Measurements from ENCODE around the gene BCL7B. TPM values are rescaled to one million over a fixed set of nuclear protein-coding genes. Genes with fewer than 3 reads are reported as not detected.
"Not testable (repeated sequence)": the region's sequence is repeated elsewhere in the genome, so short reads cannot be mapped to it uniquely, and the experiment has no call there.

The BCL7B gene
- total and polyA plus RNA-seq, 10 donors, result 40.1 to 79.2 (median 58.2) TPM

DNA sequence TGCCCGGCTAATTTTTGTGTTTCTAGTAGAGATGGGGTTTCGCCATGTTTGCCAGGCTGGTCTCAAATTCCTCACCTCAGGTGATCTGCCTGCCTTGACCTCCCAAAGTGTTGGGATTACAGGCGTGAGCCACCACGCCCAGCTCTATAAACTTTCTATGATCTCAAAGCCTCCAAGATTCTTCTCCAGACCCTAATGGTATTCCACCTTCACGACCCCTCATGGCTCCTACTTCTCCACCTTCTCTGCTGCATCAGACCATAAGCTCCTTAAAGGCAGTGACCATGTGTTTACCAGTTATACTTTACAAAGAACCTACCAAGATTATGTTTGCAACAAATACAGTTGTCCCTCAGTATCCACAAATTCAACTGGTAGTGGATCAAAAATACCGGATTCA is 25.3 kb downstream of the BCL7B start:
- intact Hi-C loops (cut with DNase I; ENCODE audit: low total_unique reads), result no loop called here

DNA sequence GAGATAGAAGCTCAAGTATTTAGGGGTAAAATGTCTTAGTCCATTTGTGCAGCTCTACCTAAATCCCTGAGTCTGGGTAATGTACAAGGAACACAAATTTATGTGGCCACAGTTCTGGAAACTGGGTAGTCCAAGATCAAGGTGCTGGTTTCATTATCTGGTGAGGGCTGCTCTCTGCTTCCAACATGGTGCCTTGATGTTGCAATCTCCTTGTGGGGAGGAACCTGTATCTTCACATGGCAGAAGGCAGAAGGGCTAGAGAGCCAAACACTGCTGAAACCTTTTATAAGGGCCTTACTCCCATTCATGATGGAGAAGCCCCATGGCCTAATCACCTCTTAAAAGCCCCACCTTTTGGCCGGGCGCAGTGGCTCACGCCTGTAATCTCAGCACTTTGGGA is 26.7 kb downstream of the BCL7B start:
- H3K36me3 ChIP-seq, result peaks cover 0 to 40% (median 7%) of the 10 kb centered on the region in 6 donors
- no peak for TF ChIP-seq POLR2AphosphoS5 (IDR thresholded peaks at IDR 0.05)
- TF ChIP-seq, protein P1, sequence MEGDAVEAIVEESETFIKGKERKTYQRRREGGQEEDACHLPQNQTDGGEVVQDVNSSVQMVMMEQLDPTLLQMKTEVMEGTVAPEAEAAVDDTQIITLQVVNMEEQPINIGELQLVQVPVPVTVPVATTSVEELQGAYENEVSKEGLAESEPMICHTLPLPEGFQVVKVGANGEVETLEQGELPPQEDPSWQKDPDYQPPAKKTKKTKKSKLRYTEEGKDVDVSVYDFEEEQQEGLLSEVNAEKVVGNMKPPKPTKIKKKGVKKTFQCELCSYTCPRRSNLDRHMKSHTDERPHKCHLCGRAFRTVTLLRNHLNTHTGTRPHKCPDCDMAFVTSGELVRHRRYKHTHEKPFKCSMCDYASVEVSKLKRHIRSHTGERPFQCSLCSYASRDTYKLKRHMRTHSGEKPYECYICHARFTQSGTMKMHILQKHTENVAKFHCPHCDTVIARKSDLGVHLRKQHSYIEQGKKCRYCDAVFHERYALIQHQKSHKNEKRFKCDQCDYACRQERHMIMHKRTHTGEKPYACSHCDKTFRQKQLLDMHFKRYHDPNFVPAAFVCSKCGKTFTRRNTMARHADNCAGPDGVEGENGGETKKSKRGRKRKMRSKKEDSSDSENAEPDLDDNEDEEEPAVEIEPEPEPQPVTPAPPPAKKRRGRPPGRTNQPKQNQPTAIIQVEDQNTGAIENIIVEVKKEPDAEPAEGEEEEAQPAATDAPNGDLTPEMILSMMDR (IDR thresholded peaks at IDR 0.05 in 8 of 11, conservative IDR thresholded peaks at IDR 0.05 in 3 of 11), result no peak
- TF ChIP-seq POLR2A (IDR thresholded peaks at IDR 0.05), result no peak
- peaks cover 10 to 22% (median 19%) of the 10 kb centered on the region in 6 donors for H3K4me1 ChIP-seq
- no peaks in the 10 kb centered on the region for H3K9me3 ChIP-seq
- no peak for DNase-seq
- no peaks in the 10 kb centered on the region for H3K27me3 ChIP-seq (replicated peaks in 1 of 7)
- intact Hi-C loops (cut with DNase I; ENCODE audit: low total_unique reads), result no loop called here
- no peak overlapping the region for H3K27ac ChIP-seq
- H3K4me3 ChIP-seq, result no peak overlapping the region
- 94 to 100% (median 99%) methylated on average over 3 of the region's 3 CpGs for WGBS, 5 donors

More for the DNA sequence above, 25.3 kb downstream of the BCL7B start:
- no peak for DNase-seq
- Histone ChIP-seq H3K27me3 (replicated peaks in 1 of 7) (no peaks in the 10 kb centered on the region), H3K9me3 (no peaks in the 10 kb centered on the region), H3K4me1 (peaks cover 2 to 8% (median 6%) of the 10 kb centered on the region in 6 donors), H3K36me3 (peaks cover 7 to 55% (median 21%) of the 10 kb centered on the region in 6 donors), H3K4me3 (no peak overlapping the region), H3K27ac (no peak overlapping the region)
- TF ChIP-seq POLR2A (IDR thresholded peaks at IDR 0.05), result no peak
- TF ChIP-seq, protein P1 (IDR thresholded peaks at IDR 0.05 in 8 of 11, conservative IDR thresholded peaks at IDR 0.05 in 3 of 11), result no peak
- no peak for TF ChIP-seq POLR2AphosphoS5 (IDR thresholded peaks at IDR 0.05)
- 95 to 97% (median 97%) methylated on average over 6 of the region's 6 CpGs for WGBS, 5 donors

GRCh38 chr7:73526896-73527821 is 30.3 kb downstream of the BCL7B start:
- WGBS, 5 donors, result 50 to 58% (median 53%) methylated on average over 7 to 8 of the region's 8 CpGs
- no peak overlapping the region for H3K4me3 ChIP-seq
- intact Hi-C loops (cut with DNase I; ENCODE audit: low total_unique reads), result no loop called here
- H3K27ac ChIP-seq, result peak overlapping the region; percentile 0 to 81 (median 64)
- peaks cover 17 to 53% (median 42%) of the 10 kb centered on the region in 6 donors for H3K4me1 ChIP-seq
- peak; percentile 28 for DNase-seq
- TF ChIP-seq POLR2AphosphoS5 (IDR thresholded peaks at IDR 0.05) (no peak), POLR2A (IDR thresholded peaks at IDR 0.05) (no peak)
- TF ChIP-seq, protein P1 (IDR thresholded peaks at IDR 0.05 in 8 of 11, conservative IDR thresholded peaks at IDR 0.05 in 3 of 11), result no peak
- no peaks in the 10 kb centered on the region for H3K9me3 ChIP-seq
- H3K27me3 ChIP-seq (replicated peaks in 1 of 7), result no peaks in the 10 kb centered on the region
- peaks cover 0 to 6% (median 0%) of the 10 kb centered on the region in 6 donors for H3K36me3 ChIP-seq

- Histone ChIP-seq H3K27ac (peak overlapping the region in 7 of 8 donors; percentile 39 to 81 (median 68)), H3K4me1 (peaks cover 17 to 58% (median 47%) of the 10 kb centered on the region in 6 donors)
- H3K36me3 ChIP-seq; H3K27me3 ChIP-seq (replicated peaks in 1 of 7); H3K4me3 ChIP-seq; H3K9me3 ChIP-seq; intact Hi-C loops (cut with DNase I; ENCODE audit: low total_unique reads): not testable (repeated sequence)
- 29 to 61% (median 48%) methylated on average over 1 of the region's 1 CpG for WGBS, 5 donors
- peak; percentile 8 for DNase-seq
Observed at GRCh38 chr7:73526158-73526494, 31.4 kb downstream of the BCL7B start.

Data from spleen (tissue), 11 donors.